ENCODE results near the gene MAP3K21.

Gene MAP3K21

GRCh38 chr1:233389893-233390292 lies 62.4 kb downstream of the MAP3K21 start:
- H3K4me3 ChIP-seq (ENCODE audit: low read length), result no peak overlapping the region
- no peaks in the 10 kb centered on the region for H4K20me1 ChIP-seq (ENCODE audit: insufficient read depth, low read length)
- H3K9me3 ChIP-seq (ENCODE audit: insufficient read depth, low read length), result no peaks in the 10 kb centered on the region
- H3K4me2 ChIP-seq (ENCODE audit: low read length), result no peak overlapping the region
- TF ChIP-seq EZH2phosphoT487 (IDR thresholded peaks at IDR 0.05; ENCODE audit: low read depth) (no peak), CTCF (IDR thresholded peaks at IDR 0.05; ENCODE audit: low read depth, low read length) (peak; percentile 13; the same call in 1 of the 2 replicates)
- H3K9ac ChIP-seq (ENCODE audit: low read length), result no peak overlapping the region
- no peak overlapping the region for H3K27ac ChIP-seq (ENCODE audit: low read length)
- H3K36me3 ChIP-seq (replicated peaks; ENCODE audit: low read depth, low read length), result no peaks in the 10 kb centered on the region
- no peak overlapping the region for H2AFZ ChIP-seq (ENCODE audit: low read depth, low read length)
- H3K27me3 ChIP-seq (ENCODE audit: low read depth, low read length), result peaks cover 30% of the 10 kb centered on the region
- H3K79me2 ChIP-seq (ENCODE audit: low read length), result no peaks in the 10 kb centered on the region
- H3K4me1 ChIP-seq (ENCODE audit: low read length), result no peaks in the 10 kb centered on the region

DNA sequence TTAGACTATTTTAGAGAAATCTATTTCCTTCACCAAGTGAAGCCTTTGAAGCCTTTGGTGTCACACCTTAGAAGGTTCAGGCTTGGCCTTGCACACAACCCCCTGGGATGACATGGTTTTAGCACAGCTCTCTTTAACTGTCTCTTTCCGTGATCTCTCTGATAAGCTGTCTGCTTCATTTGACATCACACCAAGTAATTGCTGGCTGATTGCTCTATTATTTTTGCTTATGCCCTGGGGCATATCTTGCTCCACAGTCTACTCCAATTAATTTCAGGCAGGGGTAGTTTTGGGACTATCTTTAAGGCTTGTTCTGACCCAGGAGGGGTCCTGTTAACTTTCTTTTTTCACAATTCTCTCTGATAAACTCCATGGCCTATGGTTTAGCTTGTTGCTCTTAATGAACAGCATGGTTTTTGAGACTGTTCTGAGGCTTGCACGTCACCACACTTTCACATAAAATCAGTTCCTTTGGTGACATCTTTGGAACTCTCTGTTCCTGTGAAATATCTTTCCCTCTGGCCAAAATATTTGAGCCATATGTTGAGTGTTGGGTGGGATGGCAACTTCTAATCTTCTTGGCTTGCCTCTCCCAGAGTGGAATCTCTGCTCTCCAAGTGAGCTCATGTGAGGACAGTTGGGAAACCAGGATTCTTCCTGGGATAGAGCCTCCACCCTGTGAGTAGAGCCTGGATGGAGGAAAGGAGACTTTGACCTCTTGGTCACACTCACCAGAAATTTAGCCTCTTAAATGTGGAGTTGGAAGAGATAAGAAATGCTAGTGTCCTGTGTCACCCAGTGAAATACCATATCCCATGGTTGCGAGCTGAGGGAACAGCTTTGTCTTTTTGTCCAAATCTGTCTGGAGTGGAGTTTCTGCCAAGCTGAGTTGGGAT lies 63.6 kb downstream of the MAP3K21 start:
- Histone ChIP-seq H3K4me1 (ENCODE audit: low read length) (peaks cover 4% of the 10 kb centered on the region; the same call in 1 of the 2 replicates), H3K4me2 (ENCODE audit: low read length) (no peak overlapping the region), H3K36me3 (replicated peaks; ENCODE audit: low read depth, low read length) (no peaks in the 10 kb centered on the region), H2AFZ (ENCODE audit: low read depth, low read length) (no peak overlapping the region), H3K79me2 (ENCODE audit: low read length) (no peaks in the 10 kb centered on the region), H3K27me3 (ENCODE audit: low read depth, low read length) (peaks cover 30% of the 10 kb centered on the region), H3K9me3 (ENCODE audit: insufficient read depth, low read length) (no peaks in the 10 kb centered on the region), H3K9ac (ENCODE audit: low read length) (no peak overlapping the region), H4K20me1 (ENCODE audit: insufficient read depth, low read length) (no peaks in the 10 kb centered on the region), H3K4me3 (ENCODE audit: low read length) (no peak overlapping the region), H3K27ac (ENCODE audit: low read length) (no peak overlapping the region)
- no peak for TF ChIP-seq EZH2phosphoT487 (IDR thresholded peaks at IDR 0.05; ENCODE audit: low read depth)
- TF ChIP-seq CTCF (IDR thresholded peaks at IDR 0.05; ENCODE audit: low read depth, low read length), result no peak

- no peaks in the 10 kb centered on the region for H4K20me1 ChIP-seq (ENCODE audit: insufficient read depth, low read length)
- H2AFZ ChIP-seq (ENCODE audit: low read depth, low read length), result no peak overlapping the region
- no peaks in the 10 kb centered on the region for H3K9me3 ChIP-seq (ENCODE audit: insufficient read depth, low read length)
- peaks cover 4% of the 10 kb centered on the region; the same call in 1 of the 2 replicates for H3K4me1 ChIP-seq (ENCODE audit: low read length)
- H3K36me3 ChIP-seq (replicated peaks; ENCODE audit: low read depth, low read length), result no peaks in the 10 kb centered on the region
- no peaks in the 10 kb centered on the region for H3K79me2 ChIP-seq (ENCODE audit: low read length)
- TF ChIP-seq EZH2phosphoT487 (IDR thresholded peaks at IDR 0.05; ENCODE audit: low read depth) (no peak), CTCF (IDR thresholded peaks at IDR 0.05; ENCODE audit: low read depth, low read length) (no peak)
- no peak overlapping the region for H3K27ac ChIP-seq (ENCODE audit: low read length)
- H3K9ac ChIP-seq (ENCODE audit: low read length), result no peak overlapping the region
- H3K4me2 ChIP-seq (ENCODE audit: low read length), result no peak overlapping the region
- H3K4me3 ChIP-seq (ENCODE audit: low read length), result no peak overlapping the region
- peaks cover 35% of the 10 kb centered on the region for H3K27me3 ChIP-seq (ENCODE audit: low read depth, low read length)
These were observed 65.7 kb downstream of the MAP3K21 start for GRCh38 chr1:233393084-233393840.
